ENCODE data around the gene FOXP4. TPM values are rescaled to one million over a fixed set of nuclear protein-coding genes. Genes with fewer than 3 reads are reported as not detected.

Gene FOXP4
- total RNA-seq, 2 donors from 2014 or later, result 8.6 to 10.5 TPM

- H3K27me3 ChIP-seq, result no peaks in the 10 kb centered on the region
- DNase-seq (no peak), ATAC-seq (no peak)
- TF ChIP-seq CTCF (IDR thresholded peaks at IDR 0.05) (no peak), POLR2A (IDR thresholded peaks at IDR 0.05) (no peak)
- H3K27ac ChIP-seq, result peak overlapping the region in 2 of 4 donors; percentile 6 to 16
- peaks cover 20% of the 10 kb centered on the region for H3K4me1 ChIP-seq
- no peaks in the 10 kb centered on the region for H3K9me3 ChIP-seq
- intact Hi-C loops (cut with DNase I), result no loop called here
- 18 to 28% methylated on average over 30 of the region's 31 CpGs for WGBS, 2 donors
- no peaks in the 10 kb centered on the region for H3K36me3 ChIP-seq (replicated peaks in 1 of 2; ENCODE audit: insufficient read depth in 1 of 2, low read depth in 2 of 2)
- H3K4me3 ChIP-seq, result no peak overlapping the region
Observed at GRCh38 chr6:41504466-41505121, 41.6 kb upstream of the FOXP4 start.

- no peaks in the 10 kb centered on the region for H3K27me3 ChIP-seq
- no peaks in the 10 kb centered on the region for H3K9me3 ChIP-seq
- intact Hi-C loops (cut with DNase I), result no loop called here
- TF ChIP-seq POLR2A (IDR thresholded peaks at IDR 0.05) (no peak), CTCF (IDR thresholded peaks at IDR 0.05) (no peak)
- ATAC-seq (peak; percentile 76), DNase-seq (peak; percentile 54 to 68 (median 60))
- peak overlapping the region in 1 of 4 donors; percentile 6 for H3K27ac ChIP-seq
- no peaks in the 10 kb centered on the region for H3K36me3 ChIP-seq (replicated peaks in 1 of 2; ENCODE audit: insufficient read depth in 1 of 2, low read depth in 2 of 2)
- peaks cover 20% of the 10 kb centered on the region for H3K4me1 ChIP-seq
- 13 to 24% methylated on average over 29 to 44 of the region's 57 CpGs for WGBS, 2 donors
- no peak overlapping the region for H3K4me3 ChIP-seq
Observed at GRCh38 chr6:41505122-41506049, 40.8 kb upstream of the FOXP4 start.

- TF ChIP-seq POLR2A (IDR thresholded peaks at IDR 0.05), result no peak
- no peak for TF ChIP-seq CTCF (IDR thresholded peaks at IDR 0.05)
- intact Hi-C loops (cut with DNase I), result no loop called here
- peaks cover 20% of the 10 kb centered on the region for H3K4me1 ChIP-seq
- no peaks in the 10 kb centered on the region for H3K9me3 ChIP-seq
- WGBS, 2 donors, result 76 to 84% methylated on average over 6 of the region's 6 CpGs
- DNase-seq, result no peak
- no peak overlapping the region for H3K27ac ChIP-seq
- no peak overlapping the region for H3K4me3 ChIP-seq
- H3K36me3 ChIP-seq (replicated peaks in 1 of 2; ENCODE audit: insufficient read depth in 1 of 2, low read depth in 2 of 2), result no peaks in the 10 kb centered on the region
- no peak for ATAC-seq
- H3K27me3 ChIP-seq, result no peaks in the 10 kb centered on the region
Observed at GRCh38 chr6:41508479-41508878, 37.7 kb upstream of the FOXP4 start.

GRCh38 chr6:41509580-41509979 is 36.6 kb upstream of the FOXP4 start:
- H3K36me3 ChIP-seq (replicated peaks in 1 of 2; ENCODE audit: insufficient read depth in 1 of 2, low read depth in 2 of 2), result no peaks in the 10 kb centered on the region
- no peaks in the 10 kb centered on the region for H3K27me3 ChIP-seq
- peaks cover 12% of the 10 kb centered on the region for H3K4me1 ChIP-seq
- H3K9me3 ChIP-seq, result no peaks in the 10 kb centered on the region
- H3K27ac ChIP-seq, result no peak overlapping the region
- no peak overlapping the region for H3K4me3 ChIP-seq
- intact Hi-C loops (cut with DNase I), result no loop called here
- no peak for DNase-seq
- TF ChIP-seq POLR2A (IDR thresholded peaks at IDR 0.05), result no peak
- TF ChIP-seq CTCF (IDR thresholded peaks at IDR 0.05), result no peak
- no peak for ATAC-seq
- WGBS, 2 donors, result 72 to 83% methylated on average over 5 of the region's 5 CpGs

All from body of pancreas (tissue), 4 donors.